ENCODE results near the gene ABCD1. TPM values are rescaled to one million over a fixed set of nuclear protein-coding genes. Genes with fewer than 3 reads are reported as not detected.

Gene ABCD1
- total and polyA plus RNA-seq, 9 of the 15 experiments (the other 6 are each of a cell fraction or from before 2014, with no cell fraction given): 0.07 to 6.9 (median 2.2) TPM

DNA sequence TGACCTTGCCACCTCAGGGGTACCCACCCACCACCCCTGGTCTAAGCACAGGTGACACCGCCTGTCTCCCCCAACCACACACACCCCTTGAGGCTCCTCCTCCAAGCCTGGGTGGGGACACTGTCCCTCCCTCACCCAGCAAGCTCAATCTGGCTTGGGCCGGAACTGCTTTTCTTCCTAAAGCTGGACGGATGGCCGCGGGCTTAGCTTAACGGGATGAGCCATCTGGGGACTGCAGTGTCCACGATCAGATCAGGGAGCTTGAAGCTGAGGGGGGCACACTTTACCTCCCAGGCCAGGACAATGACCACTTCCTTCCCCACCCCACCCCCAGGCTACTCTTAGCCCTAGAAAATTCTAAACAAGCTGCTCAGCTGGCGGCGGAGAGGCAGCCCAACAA, 37.9 kb upstream of the ABCD1 start (continued):
- TF ChIP-seq FOSL1 (tag; conservative IDR thresholded peaks at IDR 0.05) (peak; percentile 10; the same call in 1 of the 2 replicates), MCM5 (IDR thresholded peaks at IDR 0.05; ENCODE audit: low read depth) (no peak), ZNF134 (CRISPR knock-in tag; conservative IDR thresholded peaks at IDR 0.05) (no peak), RNF2 (IDR thresholded peaks at IDR 0.05) (no peak), ZNF174 (CRISPR knock-in tag; IDR thresholded peaks at IDR 0.05) (no peak), ILF3 (IDR thresholded peaks at IDR 0.05; ENCODE audit: borderline replicate concordance) (no peak), ZC3H4 (CRISPR knock-in tag; IDR thresholded peaks at IDR 0.05; ENCODE audit: borderline replicate concordance) (no peak), FOXM1 (IDR thresholded peaks at IDR 0.05; ENCODE audit: low read depth) (0 out of 2 replicates have a peak, but pooled peaks have one; percentile 16), FOXM1 (CRISPR knock-in tag; IDR thresholded peaks at IDR 0.05; ENCODE audit: low read depth) (no peak), XRCC5 (IDR thresholded peaks at IDR 0.05; ENCODE audit: low read depth, low read length) (no peak), ZNF280B (CRISPR knock-in tag; IDR thresholded peaks at IDR 0.05) (no peak), HDAC1 (IDR thresholded peaks at IDR 0.05) (0 out of 4 replicates have a peak, but pooled peaks of 1 of the 2 experiments have one; percentile 3), NFRKB (IDR thresholded peaks at IDR 0.05; ENCODE audit: low read depth) (peak; percentile 29; the same call in 1 of the 2 replicates), YY1 (IDR thresholded peaks at IDR 0.05; ENCODE audit: borderline replicate concordance in 1 of 3, control insufficient read depth in 1 of 3, extremely low read depth in 1 of 3, insufficient read depth in 3 of 3, insufficient read length in 1 of 3, insufficient replicate concordance in 2 of 3, low read depth in 1 of 3, low read length in 2 of 3) (peak in 1 of 3 experiments; percentile 27), HNRNPL (IDR thresholded peaks at IDR 0.05; ENCODE audit: low read depth, low read length) (no peak), SREBF2 (CRISPR knock-in tag; IDR thresholded peaks at IDR 0.05) (no peak), RBM15 (IDR thresholded peaks at IDR 0.05; ENCODE audit: insufficient read depth, low read length) (no peak), ZNF561 (CRISPR knock-in tag; conservative IDR thresholded peaks at IDR 0.05) (no peak), MTA3 (IDR thresholded peaks at IDR 0.05; ENCODE audit: borderline replicate concordance) (no peak), TAL1 (IDR thresholded peaks at IDR 0.05) (peak; percentile 11; the same call in 1 of the 2 replicates), BCOR (IDR thresholded peaks at IDR 0.05) (peak; percentile 32; the same call in 1 of the 2 replicates), ZNF124 (CRISPR knock-in tag; IDR thresholded peaks at IDR 0.05) (no peak)
- TF ChIP-seq, protein P1, sequence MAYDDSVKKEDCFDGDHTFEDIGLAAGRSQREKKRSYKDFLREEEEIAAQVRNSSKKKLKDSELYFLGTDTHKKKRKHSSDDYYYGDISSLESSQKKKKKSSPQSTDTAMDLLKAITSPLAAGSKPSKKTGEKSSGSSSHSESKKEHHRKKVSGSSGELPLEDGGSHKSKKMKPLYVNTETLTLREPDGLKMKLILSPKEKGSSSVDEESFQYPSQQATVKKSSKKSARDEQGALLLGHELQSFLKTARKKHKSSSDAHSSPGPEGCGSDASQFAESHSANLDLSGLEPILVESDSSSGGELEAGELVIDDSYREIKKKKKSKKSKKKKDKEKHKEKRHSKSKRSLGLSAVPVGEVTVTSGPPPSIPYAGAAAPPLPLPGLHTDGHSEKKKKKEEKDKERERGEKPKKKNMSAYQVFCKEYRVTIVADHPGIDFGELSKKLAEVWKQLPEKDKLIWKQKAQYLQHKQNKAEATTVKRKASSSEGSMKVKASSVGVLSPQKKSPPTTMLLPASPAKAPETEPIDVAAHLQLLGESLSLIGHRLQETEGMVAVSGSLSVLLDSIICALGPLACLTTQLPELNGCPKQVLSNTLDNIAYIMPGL (CRISPR knock-in tag; IDR thresholded peaks at IDR 0.05): no peak
- TF ChIP-seq, protein P2, sequence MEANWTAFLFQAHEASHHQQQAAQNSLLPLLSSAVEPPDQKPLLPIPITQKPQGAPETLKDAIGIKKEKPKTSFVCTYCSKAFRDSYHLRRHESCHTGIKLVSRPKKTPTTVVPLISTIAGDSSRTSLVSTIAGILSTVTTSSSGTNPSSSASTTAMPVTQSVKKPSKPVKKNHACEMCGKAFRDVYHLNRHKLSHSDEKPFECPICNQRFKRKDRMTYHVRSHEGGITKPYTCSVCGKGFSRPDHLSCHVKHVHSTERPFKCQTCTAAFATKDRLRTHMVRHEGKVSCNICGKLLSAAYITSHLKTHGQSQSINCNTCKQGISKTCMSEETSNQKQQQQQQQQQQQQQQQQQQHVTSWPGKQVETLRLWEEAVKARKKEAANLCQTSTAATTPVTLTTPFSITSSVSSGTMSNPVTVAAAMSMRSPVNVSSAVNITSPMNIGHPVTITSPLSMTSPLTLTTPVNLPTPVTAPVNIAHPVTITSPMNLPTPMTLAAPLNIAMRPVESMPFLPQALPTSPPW (CRISPR knock-in tag; IDR thresholded peaks at IDR 0.05): peak; percentile 54; the same call in 1 of the 2 replicates
- TF ChIP-seq, protein P3, sequence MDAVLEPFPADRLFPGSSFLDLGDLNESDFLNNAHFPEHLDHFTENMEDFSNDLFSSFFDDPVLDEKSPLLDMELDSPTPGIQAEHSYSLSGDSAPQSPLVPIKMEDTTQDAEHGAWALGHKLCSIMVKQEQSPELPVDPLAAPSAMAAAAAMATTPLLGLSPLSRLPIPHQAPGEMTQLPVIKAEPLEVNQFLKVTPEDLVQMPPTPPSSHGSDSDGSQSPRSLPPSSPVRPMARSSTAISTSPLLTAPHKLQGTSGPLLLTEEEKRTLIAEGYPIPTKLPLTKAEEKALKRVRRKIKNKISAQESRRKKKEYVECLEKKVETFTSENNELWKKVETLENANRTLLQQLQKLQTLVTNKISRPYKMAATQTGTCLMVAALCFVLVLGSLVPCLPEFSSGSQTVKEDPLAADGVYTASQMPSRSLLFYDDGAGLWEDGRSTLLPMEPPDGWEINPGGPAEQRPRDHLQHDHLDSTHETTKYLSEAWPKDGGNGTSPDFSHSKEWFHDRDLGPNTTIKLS (IDR thresholded peaks at IDR 0.05; ENCODE audit: borderline replicate concordance, low read depth): no peak
